NT2/D1 (cell line): Measurements from ENCODE around the gene UCP2.

ENCODE experiments used
- YY1 ChIP-seq: IDR thresholded peaks from 2 replicates; pipeline ENCODE4 v1.6.1; 2011; ENCODE audit not compliant: insufficient read length, insufficient read depth
- ZNF274 ChIP-seq: IDR thresholded peaks from 2 replicates; pipeline ENCODE4 v1.6.1; 2011; ENCODE audit warnings: mild to moderate bottlenecking, low read depth, low read length

DNA sequence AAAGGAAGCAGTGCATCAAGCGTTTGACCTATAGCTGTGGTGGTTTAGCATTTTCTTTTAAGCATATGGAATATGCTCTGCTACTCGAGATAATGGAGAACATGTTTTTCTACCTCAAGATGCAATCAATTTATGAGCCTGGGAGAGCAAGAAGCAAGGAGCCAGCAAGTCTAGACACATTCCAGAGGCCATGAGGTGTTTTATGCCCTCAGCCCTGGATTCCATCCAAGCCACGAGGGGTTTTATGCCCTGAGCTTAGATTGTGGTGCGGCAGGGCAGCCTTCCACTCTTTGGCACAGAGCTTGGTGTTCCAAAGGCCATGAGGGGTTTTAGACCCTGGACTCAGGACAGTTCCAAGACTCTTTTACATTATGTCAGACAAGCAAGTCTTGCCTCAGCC, 43.5 kb downstream of the UCP2 start:
- TF ChIP-seq ZNF274 (no peak), YY1 (no peak)
